GM18909 (cell line): Measurements from ENCODE around the gene COL6A3.

Source experiments
- ATAC-seq: cut with Tn5 transposase; IDR thresholded peaks from one replicate; pipeline ENCODE4 v1.9.1; 2021; ENCODE audit warnings: mild to moderate bottlenecking; ENCODE audit not compliant: unreplicated experiment, poor library complexity

COL6A3 gene, protein sequence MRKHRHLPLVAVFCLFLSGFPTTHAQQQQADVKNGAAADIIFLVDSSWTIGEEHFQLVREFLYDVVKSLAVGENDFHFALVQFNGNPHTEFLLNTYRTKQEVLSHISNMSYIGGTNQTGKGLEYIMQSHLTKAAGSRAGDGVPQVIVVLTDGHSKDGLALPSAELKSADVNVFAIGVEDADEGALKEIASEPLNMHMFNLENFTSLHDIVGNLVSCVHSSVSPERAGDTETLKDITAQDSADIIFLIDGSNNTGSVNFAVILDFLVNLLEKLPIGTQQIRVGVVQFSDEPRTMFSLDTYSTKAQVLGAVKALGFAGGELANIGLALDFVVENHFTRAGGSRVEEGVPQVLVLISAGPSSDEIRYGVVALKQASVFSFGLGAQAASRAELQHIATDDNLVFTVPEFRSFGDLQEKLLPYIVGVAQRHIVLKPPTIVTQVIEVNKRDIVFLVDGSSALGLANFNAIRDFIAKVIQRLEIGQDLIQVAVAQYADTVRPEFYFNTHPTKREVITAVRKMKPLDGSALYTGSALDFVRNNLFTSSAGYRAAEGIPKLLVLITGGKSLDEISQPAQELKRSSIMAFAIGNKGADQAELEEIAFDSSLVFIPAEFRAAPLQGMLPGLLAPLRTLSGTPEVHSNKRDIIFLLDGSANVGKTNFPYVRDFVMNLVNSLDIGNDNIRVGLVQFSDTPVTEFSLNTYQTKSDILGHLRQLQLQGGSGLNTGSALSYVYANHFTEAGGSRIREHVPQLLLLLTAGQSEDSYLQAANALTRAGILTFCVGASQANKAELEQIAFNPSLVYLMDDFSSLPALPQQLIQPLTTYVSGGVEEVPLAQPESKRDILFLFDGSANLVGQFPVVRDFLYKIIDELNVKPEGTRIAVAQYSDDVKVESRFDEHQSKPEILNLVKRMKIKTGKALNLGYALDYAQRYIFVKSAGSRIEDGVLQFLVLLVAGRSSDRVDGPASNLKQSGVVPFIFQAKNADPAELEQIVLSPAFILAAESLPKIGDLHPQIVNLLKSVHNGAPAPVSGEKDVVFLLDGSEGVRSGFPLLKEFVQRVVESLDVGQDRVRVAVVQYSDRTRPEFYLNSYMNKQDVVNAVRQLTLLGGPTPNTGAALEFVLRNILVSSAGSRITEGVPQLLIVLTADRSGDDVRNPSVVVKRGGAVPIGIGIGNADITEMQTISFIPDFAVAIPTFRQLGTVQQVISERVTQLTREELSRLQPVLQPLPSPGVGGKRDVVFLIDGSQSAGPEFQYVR (N-terminal part only)

DNA sequence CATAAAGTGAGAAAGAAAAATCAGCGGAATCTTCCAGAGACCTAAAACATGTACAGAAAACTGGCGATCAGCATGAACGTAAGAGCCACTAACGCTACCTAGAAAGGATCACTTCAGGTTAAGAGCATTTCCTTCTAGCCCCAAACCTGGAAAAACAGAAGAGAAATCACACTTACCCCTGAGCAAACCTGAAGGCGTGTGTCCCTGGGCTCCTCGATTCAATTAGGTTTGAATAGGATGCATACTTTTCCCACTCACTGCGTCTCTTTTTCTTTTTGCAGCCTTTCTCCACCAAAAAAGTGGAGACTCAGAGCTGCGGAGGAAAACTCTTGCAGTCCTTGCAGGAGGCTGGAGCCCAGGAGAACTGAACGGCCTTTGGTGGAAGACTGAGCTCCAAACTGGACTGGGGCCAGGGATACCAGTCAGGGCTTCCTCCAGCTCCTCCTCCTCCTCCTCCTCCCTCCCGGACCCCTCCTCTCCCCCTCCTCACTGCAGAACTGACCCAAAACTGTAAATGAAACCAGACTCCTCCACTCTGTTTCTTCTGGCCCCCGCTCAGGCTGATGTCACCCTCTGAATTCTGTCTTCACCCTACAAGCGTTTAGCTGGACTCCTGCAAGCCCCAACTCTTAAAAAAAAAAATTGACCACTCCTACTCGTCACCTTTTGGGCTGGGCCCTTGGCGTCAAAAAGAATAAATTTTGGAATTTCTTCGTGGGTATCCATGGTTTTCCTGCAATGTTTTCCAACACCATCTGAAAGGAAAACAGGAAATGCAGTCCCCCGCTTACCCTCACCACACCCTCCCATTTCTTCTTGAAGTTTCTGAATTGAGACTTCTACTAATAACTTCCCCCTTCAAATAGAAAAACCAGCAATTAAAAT, at the start of gene COL6A3:
Gene COL6A3 (minus strand): TSS at position 388 of the 885 bp plus-strand sequence. CDS start 17,347 bp downstream, outside the sequence.
- no peak for ATAC-seq

GRCh38 chr2:237459741-237460174, 45.8 kb upstream of the COL6A3 start:
- ATAC-seq = no peak

- ATAC-seq = no peak
Observed at GRCh38 chr2:237459226-237459625, 45.3 kb upstream of the COL6A3 start.

- no peak for ATAC-seq
Observed at GRCh38 chr2:237458519-237458918, 44.6 kb upstream of the COL6A3 start.

DNA sequence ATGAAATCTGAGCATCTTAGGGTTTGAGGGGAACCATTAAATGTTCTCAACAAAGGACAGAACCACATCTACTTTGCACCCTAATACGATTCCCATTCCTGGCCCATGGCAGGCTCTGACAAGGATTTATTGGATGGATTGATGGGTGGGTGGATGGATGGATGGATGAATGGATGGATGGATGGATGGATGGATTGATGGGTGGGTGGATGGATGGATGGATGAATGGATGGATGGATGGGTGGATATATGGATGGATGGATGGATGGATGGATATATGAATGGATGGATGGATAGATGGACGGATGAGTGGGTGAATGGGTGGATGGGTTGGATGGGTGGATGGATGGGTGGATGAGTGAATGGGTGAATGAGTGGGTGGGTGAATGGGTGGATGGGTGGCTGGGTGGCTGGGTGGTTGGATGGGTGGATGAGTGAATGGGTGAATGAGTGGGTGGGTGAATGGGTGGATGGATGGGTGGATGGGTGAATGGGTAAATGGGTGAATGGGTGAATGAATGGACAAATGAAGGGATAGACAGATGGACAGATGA, 43.5 kb upstream of the COL6A3 start:
- no peak for ATAC-seq

GRCh38 chr2:237456200-237456843, 42.4 kb upstream of the COL6A3 start:
- ATAC-seq = no peak

DNA sequence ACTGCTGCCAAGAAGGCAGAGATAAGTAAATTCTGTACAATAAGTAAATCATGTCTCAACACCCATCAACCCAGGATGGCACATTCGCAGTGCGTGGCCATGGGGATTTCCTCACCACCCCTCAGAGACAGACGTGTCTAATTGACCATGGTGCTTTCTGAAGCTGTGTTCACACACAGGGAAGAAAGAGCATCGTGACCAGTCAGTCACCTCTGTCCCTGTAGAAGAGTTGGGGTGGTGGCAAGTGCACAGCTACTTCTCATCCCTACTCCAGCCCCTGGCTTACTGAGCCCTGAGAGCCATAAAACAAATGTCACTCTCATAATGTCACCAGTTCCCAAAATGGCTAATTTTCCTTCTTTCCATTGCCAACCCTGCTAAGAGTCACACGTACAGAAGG, 41.8 kb upstream of the COL6A3 start:
- no peak for ATAC-seq

DNA sequence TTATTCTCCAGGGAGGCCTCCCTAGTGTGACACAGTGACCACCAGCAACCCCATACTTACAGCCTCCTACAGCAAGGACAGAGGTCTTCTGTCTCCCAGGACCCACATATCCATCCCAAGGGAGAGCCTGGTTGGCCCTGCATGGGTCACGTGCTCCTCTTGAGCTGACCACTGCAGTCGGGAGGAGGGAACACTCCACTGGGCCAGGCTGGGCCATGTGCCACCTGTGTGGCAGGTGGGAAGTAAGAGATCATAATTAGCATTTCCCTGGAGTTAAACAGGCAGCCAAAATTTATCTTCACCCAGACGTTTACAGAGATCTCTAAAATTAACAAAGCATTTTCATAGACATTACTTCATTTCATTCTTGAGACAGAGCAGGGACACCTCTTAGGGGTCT, 39.7 kb upstream of the COL6A3 start:
- no peak for ATAC-seq

- no peak for ATAC-seq
Observed at GRCh38 chr2:237452861-237453260, 38.9 kb upstream of the COL6A3 start.

GRCh38 chr2:237451643-237452469, 37.9 kb upstream of the COL6A3 start:
- no peak for ATAC-seq

DNA sequence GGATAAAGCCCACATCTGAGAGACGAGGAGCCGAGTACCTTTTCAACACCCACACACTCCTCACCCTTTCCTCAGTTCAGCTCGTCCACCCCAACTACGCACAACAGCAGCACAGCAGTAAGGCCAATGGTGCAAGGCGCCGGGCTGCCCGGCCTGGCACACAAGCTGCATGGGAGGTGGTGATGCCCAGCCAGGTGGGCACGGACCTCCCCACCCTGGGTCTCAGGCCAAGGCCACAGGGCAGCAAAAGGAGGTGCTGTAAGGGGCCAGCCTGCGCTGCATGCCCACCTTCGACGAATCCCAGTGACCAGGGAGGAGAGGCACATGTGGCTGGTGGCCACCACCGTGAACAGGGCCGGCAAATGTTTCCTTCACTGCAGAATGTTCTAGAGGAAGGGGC, 36.6 kb upstream of the COL6A3 start:
- no peak for ATAC-seq

- no peak for ATAC-seq
Observed at GRCh38 chr2:237450108-237450507, 36.1 kb upstream of the COL6A3 start.

- no peak for ATAC-seq
Observed at GRCh38 chr2:237449193-237449881, 35.4 kb upstream of the COL6A3 start.

DNA sequence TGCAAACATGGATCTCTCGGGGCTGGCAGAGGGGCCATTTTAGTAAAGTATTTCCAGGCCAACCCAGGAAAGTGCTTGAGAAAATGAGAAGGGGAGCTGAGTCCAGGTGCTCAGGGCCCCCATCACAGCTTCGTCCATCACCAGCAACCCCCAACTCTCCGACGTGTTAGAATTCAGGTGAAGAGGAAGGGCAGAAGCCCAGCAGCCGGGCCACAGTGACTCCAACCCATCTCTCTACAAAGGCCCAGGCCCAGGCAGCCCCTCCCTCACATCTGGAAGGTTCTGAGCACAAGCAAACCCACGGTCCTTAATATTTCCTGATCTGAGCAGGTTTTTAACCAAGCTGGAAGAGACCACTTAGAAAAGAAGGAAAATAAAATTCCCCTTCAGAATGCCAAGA, 34.7 kb upstream of the COL6A3 start:
- no peak for ATAC-seq

GRCh38 chr2:237448171-237448570, 34.2 kb upstream of the COL6A3 start:
- no peak for ATAC-seq

- ATAC-seq = no peak
Observed at GRCh38 chr2:237447496-237447895, 33.5 kb upstream of the COL6A3 start.

- ATAC-seq = no peak
Observed at GRCh38 chr2:237446338-237446665, 32.3 kb upstream of the COL6A3 start.
